COLO668 (cell line): ENCODE data around the gene KIF5A.
A peak's percentile ranks its signal among the peaks of the same experiment; 100 is the strongest.
"Not testable (repeated sequence)": the region's sequence is repeated elsewhere in the genome, so short reads cannot be mapped to it uniquely, and the experiment has no call there.

ENCODE experiments used
- DNase-seq: peaks from one replicate; lab custom pipeline; 2025; ENCODE audit not compliant: unreplicated experiment; lab: John Stamatoyannopoulos, UW

Gene KIF5A

DNA sequence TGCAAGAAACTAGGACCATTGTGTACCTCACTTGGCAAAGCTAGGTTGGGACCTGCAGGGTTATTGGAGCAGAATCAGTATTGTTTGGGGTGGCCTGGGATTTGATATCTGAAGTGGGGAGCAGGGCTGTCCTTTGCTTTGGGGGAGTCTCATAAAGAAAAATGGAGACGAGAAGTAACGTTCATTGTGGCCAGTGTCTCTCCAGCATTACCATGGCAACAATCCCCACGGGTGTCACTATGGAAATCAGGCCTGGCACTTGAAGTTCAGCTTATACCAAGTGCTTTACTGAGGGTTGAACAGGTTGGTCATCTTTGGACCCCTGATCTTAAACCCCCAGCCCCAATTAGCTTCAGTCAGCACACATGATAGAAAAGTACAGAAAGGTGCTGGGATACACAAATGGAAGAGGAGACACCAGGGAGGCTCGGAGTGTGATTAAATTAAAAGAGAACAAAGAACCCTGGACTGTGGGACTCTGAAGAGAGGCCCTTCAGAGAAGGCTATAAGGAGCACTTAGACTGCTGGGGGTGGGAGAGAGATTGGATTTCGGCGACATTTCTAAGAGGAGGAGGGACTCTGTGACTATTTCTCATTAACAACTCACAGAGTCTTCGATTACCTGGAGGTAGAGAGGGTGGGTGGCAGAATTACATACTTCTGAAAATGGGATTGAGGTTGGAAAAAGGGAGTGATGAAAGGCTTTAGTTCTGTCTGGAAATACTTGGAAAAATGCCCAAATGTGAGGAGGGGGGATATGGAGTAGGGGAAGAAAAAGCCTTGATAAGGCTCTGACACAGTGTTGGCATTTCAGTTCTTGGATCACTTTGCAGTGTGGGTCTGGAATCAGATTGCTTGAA is 3.7 kb downstream of the KIF5A start:
- no peak for DNase-seq

DNA sequence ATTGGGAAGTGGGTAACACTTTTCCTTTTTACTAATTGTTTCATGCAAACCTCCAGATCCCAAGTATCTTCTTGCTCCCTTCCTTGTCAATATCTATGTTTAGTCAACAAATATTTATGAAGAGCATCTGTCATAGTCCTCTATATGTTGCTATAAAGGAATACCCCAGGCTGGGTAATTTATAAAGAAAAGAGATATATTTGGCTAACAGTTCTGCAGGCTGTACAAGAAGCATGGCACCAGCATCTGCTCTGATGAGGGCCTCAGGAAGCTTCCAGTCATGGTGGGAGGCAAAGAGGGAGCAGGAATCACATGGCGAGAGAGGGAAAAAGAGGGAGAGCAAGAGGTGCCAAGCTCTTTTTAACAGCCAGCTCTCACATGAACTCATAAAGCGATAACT is 4.6 kb downstream of the KIF5A start:
- no peak for DNase-seq

- no peak for DNase-seq
Measured at GRCh38 chr12:57554897-57555296, 5.1 kb downstream of the KIF5A start.

- no peak for DNase-seq
Measured at GRCh38 chr12:57558864-57559263, 9.0 kb downstream of the KIF5A start.

- DNase-seq = no peak
Measured at GRCh38 chr12:57560516-57560915, 10.7 kb downstream of the KIF5A start.

GRCh38 chr12:57561117-57561516 is 11.3 kb downstream of the KIF5A start:
- DNase-seq = not testable (repeated sequence)

- DNase-seq = no peak
Measured at GRCh38 chr12:57563358-57563757, 13.5 kb downstream of the KIF5A start.

DNA sequence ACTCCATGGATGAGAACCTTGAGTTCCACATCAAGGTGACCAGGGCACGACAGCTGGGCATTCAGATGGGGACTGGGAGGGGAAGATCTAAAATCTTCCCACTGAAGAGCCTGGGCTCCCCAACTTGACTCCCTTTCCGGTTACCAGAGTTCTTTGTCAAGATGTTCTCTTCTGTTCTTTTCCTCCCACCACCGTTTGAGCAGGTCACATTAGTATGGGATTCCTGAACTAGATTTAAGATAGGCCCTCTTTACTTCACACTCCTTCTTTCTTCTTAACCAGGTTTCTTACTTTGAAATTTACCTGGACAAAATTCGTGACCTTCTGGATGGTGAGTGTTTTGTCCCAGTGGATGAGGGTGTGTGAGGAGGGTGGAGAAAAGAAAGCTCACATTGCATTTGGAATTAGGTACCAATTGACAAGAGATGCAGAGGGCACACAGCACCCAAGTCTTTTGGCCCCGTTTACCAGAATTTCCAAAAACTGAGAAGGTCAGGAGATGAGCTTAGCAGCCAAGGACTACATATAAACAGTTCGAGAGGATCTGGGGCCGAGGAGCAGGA is 14.4 kb downstream of the KIF5A start:
- no peak for DNase-seq

- no peak for DNase-seq
Measured at GRCh38 chr12:57568838-57569237, 19.0 kb downstream of the KIF5A start.

- DNase-seq = no peak
Measured at GRCh38 chr12:57569858-57570257, 20.0 kb downstream of the KIF5A start.

DNA sequence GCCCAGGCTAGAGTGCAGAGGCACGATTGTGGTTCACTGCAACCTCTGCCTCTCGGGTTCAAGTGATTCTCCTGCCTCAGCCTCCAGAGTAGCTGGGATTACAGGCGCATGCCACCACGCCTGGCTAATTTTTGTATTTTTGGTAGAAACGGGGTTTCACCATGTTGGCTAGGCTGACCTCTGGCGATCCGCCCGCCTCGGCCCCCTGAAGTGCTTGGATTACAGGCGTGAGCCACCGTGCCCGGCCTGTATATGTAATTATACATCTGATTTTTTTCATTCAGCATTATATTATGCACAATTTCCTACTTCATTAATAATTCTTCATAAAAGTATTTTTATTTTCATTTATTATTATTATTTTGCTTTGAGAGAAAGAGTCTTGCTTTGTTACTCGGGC is 20.6 kb downstream of the KIF5A start:
- not testable (repeated sequence) for DNase-seq

GRCh38 chr12:57571926-57572762 is 22.3 kb downstream of the KIF5A start:
- no peak for DNase-seq

DNA sequence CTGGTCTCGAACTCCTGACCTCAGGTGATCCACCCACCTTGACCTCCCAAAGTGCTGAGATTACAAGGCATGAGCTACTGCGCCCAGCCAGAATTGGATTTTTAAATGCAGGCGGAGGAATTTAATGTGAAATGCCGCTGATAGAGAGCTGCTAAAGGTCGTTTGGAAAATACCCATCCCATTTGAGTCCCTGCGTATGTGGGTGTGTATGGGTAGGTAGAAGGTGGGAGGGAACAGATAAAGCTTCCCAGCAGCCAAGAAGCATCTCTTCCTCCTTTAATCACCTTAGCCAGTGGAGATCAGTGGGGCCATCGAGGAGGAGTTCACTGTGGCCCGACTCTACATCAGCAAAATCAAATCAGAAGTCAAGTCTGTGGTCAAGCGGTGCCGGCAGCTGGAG is 25.0 kb downstream of the KIF5A start:
- DNase-seq = no peak

DNA sequence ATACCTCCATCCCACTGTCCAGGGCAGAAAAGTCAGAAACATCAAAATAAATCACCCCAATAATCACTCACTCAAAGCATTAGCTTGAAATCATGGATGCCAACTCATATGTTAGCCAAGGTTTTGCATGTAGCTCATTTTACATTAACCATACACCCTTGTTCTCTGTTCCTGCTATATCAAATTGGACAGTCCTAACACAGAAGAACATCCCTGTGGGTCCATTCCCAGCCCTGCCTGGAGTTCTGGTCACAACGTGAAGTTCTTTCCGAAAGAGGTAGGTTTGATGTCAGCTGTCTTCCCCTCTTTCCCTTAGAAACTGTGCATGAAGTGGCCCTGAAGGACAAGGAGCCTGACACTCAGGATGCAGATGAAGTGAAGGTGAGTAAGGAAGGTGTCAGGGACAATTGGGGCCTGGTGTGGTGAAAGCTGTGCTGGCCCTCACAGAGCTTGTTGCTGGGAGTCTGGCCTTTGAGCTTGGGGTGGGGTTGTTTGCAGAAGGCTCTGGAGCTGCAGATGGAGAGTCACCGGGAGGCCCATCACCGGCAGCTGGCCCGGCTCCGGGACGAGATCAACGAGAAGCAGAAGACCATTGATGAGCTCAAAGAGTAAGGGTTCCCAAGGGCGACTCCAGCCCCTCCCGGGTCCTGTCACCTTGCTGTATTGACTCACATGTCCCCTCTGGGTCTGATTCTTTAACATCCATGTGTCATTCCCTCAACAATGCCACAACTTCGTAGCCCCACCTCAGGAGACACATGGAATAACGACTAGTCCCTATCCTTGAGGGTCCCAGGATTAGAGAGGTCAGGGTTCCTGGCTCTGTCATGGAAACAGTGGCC is 26.1 kb downstream of the KIF5A start:
- DNase-seq = peak; percentile 21

DNA sequence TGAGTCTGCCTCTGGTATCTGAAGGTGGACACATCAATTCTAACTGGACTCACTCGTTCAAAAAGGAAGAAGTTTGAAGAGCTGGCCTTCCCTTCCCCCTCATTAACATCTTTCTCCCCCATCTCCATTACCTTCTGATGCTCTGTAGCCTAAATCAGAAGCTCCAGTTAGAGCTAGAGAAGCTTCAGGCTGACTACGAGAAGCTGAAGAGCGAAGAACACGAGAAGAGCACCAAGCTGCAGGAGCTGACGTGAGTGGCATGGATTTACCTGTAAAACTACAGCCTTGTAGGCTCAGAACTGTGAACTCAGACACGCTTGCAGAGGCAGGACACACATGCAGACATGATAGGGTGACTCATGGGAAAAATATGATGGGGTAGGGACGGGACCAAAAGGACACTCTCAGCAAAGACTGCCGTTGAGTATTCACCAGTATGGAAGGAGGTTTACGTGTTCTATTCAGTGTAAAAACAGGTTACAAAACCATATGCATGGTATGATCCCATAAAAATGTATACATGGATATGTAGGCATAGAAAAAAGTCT is 26.8 kb downstream of the KIF5A start:
- no peak for DNase-seq

- no peak for DNase-seq
Measured at GRCh38 chr12:57577981-57578758, 28.3 kb downstream of the KIF5A start.

GRCh38 chr12:57579011-57579410 is 29.2 kb downstream of the KIF5A start:
- no peak for DNase-seq

DNA sequence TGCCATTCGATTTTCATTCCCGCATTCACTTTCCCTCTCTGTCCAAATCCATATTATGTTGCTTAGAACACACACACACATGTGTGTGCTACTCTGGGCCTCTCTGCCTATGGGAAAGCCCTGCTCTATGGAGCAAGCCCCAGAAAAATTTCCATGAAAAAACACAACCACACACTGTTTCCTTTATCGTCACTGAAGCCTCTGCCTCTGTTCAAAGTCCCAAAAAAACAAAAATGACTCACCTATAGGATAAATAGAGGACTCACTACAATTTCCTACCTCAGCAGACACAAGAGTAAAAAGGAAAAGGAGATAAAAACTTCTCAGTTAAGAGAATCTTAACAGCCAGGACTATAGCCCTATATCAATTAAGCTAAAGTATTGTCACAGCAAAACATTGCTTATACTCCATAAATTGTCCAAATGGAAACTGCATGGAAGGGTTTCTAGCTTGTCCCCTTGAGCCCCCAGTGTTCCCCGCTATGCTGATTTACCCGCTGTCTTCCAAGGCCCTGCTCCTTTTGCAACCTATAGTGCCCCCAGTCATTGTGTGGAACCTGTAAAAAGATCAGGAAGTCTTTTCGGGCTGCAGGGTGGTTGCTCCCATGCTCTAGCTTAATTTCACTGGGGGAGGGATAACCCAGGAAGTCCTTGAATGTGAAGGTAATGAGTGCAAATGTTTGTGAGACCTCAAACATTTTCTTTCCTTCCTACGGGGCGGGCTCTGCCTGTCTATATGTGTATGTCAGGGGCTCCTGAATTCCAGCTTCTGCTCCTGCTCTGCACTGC is 30.0 kb downstream of the KIF5A start:
- no peak for DNase-seq

DNA sequence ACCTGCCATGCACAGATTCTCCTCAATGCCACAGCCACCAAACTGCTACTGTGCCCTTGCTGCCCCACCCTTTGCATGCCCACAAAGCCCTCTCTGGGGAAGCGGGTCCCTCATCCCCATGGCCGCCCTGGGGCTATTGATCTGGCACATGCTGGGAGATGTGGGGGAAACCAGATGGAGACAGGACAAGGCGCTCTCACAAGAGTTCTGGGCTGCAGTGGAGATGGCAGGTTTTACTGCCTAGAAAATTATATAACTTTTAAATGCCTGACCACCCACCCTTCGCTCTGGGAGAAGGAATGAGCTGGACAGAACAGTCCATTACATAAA is 30.6 kb downstream of the KIF5A start:
- no peak for DNase-seq
